Gastroesophageal sphincter (tissue), 4 donors: ENCODE measurements around the gene DHX38. TPM values are rescaled to one million over a fixed set of nuclear protein-coding genes. Genes with fewer than 3 reads are reported as not detected.

Experiments
- ATAC-seq: fragments of 150-250 bp; one replicate; pipeline ENCODE4 v1.9.1; 2016; ENCODE audit warnings: mild to moderate bottlenecking, moderate library complexity
- H3K27ac ChIP-seq, 4 donors: fragments of 200-600 bp; sonication (generic) in 3 of 4; 1 replicate in 3 of 4; 2 replicates in 1 of 4; pipeline ENCODE4 v1.5.1; 2016 to 2019
- H3K27me3 ChIP-seq: fragments of 200-600 bp; sonication (generic); one replicate; pipeline ENCODE4 v1.5.1; 2019
- H3K36me3 ChIP-seq, 2 donors: fragments of 200-600 bp; sonication (generic); one replicate each; pipeline ENCODE4 v1.5.1; 2019; ENCODE audit warnings: control low read depth in 1 of 2
- H3K4me1 ChIP-seq, 3 donors: fragments of 200-600 bp; sonication (generic); 1 replicate in 2 of 3; 2 replicates in 1 of 3; pipeline ENCODE4 v1.5.1; 2016 to 2019; ENCODE audit warnings: control low read depth in 2 of 3
- H3K4me3 ChIP-seq, 2 donors: fragments of 200-600 bp; sonication (generic); one replicate each; pipeline ENCODE4 v1.5.1; 2019; ENCODE audit warnings: mild to moderate bottlenecking in 1 of 2, moderate library complexity in 1 of 2
- H3K9me3 ChIP-seq, 3 donors: fragments of 200-600 bp; sonication (generic); one replicate each; pipeline ENCODE4 v1.5.1; 2017 to 2019; ENCODE audit warnings: control low read depth in 2 of 3
- EP300 ChIP-seq: sonication (generic); formaldehyde crosslinking; IDR thresholded peaks from one replicate; pipeline ENCODE4 v1.6.1; 2017; ENCODE audit warnings: antibody characterized with exemption, mild to moderate bottlenecking
- POLR2A ChIP-seq, 2 donors: fragments of 450-650 bp; IDR thresholded peaks; one replicate each; pipeline ENCODE4 v1.6.1; 2017; ENCODE audit warnings: antibody characterized with exemption in 2 of 2, mild to moderate bottlenecking in 2 of 2, moderate library complexity in 1 of 2
- POLR2AphosphoS5 ChIP-seq: sonication (generic); formaldehyde crosslinking; IDR thresholded peaks from one replicate; pipeline ENCODE4 v1.6.1; 2017; ENCODE audit warnings: antibody characterized with exemption
- WGBS, 2 donors: methylation state at CpG; one replicate each; pipeline ENCODE4 v1.1.5; 2018; ENCODE audit warnings: low coverage in 1 of 2; 5-methylcytosine and 5-hydroxymethylcytosine counted together
- total RNA-seq, 4 donors: library from RNA; depleted of rRNA; stranded (reverse); fragments of >200 nt; gene quantifications; one replicate each; pipeline ENCODE4 v1.1.0, GENCODE V29; 2016
- TF ChIP-seq, protein P1 (sequence below), 4 experiments: fragments of 200-600 bp in 2 of 4; fragments of 450-650 bp in 2 of 4; sonication (generic) in 1 of 4; IDR thresholded peaks; one replicate each; pipeline ENCODE4 v1.5.1; 2017 to 2019; ENCODE audit warnings: antibody characterized with exemption in 4 of 4, mild to moderate bottlenecking in 2 of 4, moderate library complexity in 2 of 4

DHX38 gene
- total RNA-seq, 4 donors from 2014 or later: 32.8 to 73.8 (median 54.4) TPM

DNA sequence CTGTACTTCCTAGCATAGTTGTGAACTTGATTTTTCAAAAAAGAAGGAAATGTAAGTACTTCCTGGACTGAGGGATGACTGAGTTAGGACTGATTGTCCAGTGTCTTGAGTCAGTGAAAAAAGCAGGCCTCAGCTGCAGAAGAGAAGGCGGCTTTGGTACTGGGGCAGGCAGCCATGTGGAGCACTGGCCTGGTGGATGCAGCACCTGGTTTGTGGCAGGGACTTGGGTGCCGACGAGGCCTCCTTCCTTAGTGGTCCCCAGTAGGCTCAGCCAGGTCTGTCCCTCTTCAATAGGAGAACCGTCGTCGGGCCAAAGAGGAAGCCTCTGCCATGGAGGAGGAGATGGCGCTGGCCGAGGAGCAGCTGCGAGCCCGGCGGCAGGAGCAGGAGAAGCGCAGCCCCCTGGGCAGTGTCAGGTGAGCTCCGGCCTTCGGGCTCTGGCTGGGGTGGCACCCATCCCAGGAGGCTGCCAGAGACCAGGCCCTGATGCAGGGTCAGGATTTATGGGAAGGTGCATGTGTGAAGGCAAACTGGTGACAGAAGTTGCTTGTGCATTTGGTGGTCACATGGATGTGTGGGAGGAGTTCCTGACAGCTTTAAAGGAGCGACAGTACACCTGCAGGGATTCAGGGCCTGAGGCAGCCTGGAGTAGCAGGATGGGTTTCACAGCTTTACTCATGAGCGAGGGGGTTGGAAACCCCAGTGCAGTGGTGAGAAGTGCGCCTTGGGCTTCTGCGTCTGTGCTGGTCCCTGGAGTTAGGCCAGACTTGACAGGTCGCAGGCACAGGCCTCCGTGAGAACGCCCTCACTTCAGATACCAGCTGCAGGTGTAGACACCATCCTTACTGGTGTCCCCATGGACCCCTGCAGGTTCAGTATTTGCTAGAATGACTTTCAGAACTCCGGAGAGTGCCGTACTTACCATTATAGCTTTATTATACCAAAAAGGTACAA is 17.3 kb downstream of the DHX38 start:
- H3K9me3 ChIP-seq: no peaks in the 10 kb centered on the region
- no peaks in the 10 kb centered on the region for H3K27me3 ChIP-seq
- no peaks in the 10 kb centered on the region for H3K4me1 ChIP-seq
- H3K36me3 ChIP-seq: peaks cover 0 to 79% of the 10 kb centered on the region in 2 donors
- no peak overlapping the region for H3K4me3 ChIP-seq
- no peak overlapping the region for H3K27ac ChIP-seq
- ATAC-seq: no peak
- 95% methylated on average over 5 to 9 of the region's 23 CpGs for WGBS, 2 donors
- no peak for TF ChIP-seq POLR2AphosphoS5
- no peak for TF ChIP-seq POLR2A (IDR thresholded peaks at IDR 0.05)
- TF ChIP-seq, protein P1, sequence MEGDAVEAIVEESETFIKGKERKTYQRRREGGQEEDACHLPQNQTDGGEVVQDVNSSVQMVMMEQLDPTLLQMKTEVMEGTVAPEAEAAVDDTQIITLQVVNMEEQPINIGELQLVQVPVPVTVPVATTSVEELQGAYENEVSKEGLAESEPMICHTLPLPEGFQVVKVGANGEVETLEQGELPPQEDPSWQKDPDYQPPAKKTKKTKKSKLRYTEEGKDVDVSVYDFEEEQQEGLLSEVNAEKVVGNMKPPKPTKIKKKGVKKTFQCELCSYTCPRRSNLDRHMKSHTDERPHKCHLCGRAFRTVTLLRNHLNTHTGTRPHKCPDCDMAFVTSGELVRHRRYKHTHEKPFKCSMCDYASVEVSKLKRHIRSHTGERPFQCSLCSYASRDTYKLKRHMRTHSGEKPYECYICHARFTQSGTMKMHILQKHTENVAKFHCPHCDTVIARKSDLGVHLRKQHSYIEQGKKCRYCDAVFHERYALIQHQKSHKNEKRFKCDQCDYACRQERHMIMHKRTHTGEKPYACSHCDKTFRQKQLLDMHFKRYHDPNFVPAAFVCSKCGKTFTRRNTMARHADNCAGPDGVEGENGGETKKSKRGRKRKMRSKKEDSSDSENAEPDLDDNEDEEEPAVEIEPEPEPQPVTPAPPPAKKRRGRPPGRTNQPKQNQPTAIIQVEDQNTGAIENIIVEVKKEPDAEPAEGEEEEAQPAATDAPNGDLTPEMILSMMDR (IDR thresholded peaks at IDR 0.05): no peak
- no peak for TF ChIP-seq EP300

DNA sequence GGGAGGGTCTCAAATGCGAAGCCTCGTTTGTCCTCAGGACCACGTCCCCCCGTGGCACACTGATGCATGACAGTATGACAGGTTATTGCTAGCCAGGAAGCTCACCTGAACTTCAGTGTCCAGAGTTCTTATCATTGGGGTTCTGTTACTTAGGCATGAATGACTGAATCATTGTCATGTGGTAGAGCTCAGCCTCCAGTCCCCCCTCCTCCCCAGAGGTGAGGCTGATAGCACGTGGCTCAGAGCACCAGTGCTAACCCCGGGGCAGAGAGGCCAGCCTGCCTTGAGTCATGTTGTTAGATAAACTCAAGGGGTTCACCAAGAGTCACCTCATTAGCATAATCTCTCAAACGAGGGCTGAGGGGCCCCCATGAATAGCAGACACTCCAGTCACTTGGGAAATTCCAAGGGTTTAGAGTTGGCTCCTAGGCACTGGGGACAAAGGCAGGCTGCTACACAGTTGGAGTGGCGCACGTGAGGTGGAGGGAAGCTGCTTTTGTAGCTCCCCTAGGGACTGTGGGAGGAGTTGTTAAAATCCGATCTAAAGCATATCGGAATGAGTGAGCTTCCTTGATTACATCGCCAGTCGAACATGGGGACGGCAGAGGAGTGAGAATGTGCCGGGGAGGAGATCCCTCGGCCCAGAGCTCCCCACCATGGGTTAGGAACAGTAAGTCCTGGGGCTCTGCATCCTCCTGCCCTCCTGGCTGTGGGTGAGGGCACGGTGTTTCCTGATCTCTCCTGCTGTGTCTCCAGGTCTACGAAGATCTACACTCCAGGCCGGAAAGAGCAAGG is 18.2 kb downstream of the DHX38 start:
- no peak for TF ChIP-seq EP300
- no peak for TF ChIP-seq POLR2AphosphoS5
- no peak for TF ChIP-seq POLR2A (IDR thresholded peaks at IDR 0.05)
- TF ChIP-seq, protein P1 (IDR thresholded peaks at IDR 0.05): no peak
- Histone ChIP-seq H3K4me1 (no peaks in the 10 kb centered on the region), H3K27ac (no peak overlapping the region), H3K9me3 (no peaks in the 10 kb centered on the region), H3K27me3 (no peaks in the 10 kb centered on the region), H3K4me3 (no peak overlapping the region), H3K36me3 (peaks cover 0 to 70% of the 10 kb centered on the region in 2 donors)
- no peak for ATAC-seq
- 76 to 82% methylated on average over 4 to 16 of the region's 19 CpGs for WGBS, 2 donors

DNA sequence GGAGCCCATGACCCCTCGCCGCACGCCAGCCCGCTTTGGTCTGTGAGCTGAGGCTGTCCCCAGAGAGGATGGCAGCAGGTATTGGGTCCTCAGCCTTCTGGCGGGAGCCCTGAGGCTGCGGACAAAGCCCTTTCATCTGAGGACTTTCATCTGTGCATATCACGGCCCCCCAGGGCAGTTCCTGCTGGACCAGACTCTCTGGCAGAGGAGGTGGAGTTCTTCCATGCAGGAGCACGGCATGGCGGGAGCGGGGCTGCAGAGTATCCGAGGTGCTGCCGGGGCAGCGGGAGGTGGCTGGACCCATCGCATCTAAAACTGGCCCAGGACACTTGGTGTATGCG is 18.8 kb downstream of the DHX38 start:
- H3K36me3 ChIP-seq: peaks cover 0 to 65% of the 10 kb centered on the region in 2 donors
- 100% methylated on average over 2 of the region's 15 CpGs; no CpG with 5 or more reads in 1 of the 2 donors for WGBS, 2 donors
- no peak for ATAC-seq
- H3K9me3 ChIP-seq: no peaks in the 10 kb centered on the region
- no peak for TF ChIP-seq POLR2A (IDR thresholded peaks at IDR 0.05)
- TF ChIP-seq EP300: no peak
- TF ChIP-seq, protein P1 (IDR thresholded peaks at IDR 0.05): no peak
- TF ChIP-seq POLR2AphosphoS5: no peak
- H3K4me3 ChIP-seq: no peak overlapping the region
- no peak overlapping the region for H3K27ac ChIP-seq
- H3K27me3 ChIP-seq: no peaks in the 10 kb centered on the region
- H3K4me1 ChIP-seq: no peaks in the 10 kb centered on the region

DNA sequence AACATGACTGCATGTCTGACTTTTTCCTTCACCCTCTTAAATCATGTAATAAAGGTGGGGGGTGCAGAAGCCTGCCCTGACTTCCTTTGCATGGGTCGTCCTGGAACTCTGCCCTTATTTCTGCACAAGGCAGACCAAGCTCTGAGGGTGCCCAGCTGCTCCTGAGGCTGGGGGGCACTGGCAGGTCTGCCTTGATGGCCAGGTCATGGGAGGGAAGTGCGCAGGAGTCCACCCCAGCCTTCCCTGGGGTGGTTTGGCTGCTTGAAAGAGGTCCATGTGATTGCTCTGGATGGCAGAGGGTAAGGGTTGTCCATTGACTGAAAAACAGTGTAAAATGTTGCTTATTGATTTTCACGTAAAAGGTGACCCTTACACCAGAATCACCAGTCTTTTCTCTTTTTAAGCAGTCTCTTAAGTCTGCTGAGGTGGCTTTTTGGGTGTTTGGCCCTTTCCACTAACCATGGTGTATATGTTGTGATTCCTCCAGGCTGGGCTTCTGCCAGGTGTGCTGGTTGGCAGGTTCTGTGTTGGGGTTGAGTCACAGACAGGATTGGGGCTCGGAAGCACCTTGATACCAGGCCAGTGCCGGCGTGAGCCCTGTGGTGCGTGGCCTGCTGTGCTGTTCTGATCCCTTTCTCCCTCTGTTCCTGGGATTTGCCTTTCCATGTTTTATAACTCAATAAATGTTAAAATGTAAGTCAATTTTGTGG is 19.4 kb downstream of the DHX38 start:
- Histone ChIP-seq H3K9me3 (no peaks in the 10 kb centered on the region), H3K27ac (no peak overlapping the region), H3K4me3 (no peak overlapping the region), H3K27me3 (no peaks in the 10 kb centered on the region), H3K36me3 (peaks cover 0 to 58% of the 10 kb centered on the region in 2 donors), H3K4me1 (no peaks in the 10 kb centered on the region)
- ATAC-seq: no peak
- TF ChIP-seq, protein P1 (IDR thresholded peaks at IDR 0.05): no peak
- no peak for TF ChIP-seq POLR2A (IDR thresholded peaks at IDR 0.05)
- no peak for TF ChIP-seq POLR2AphosphoS5
- 83% methylated on average over 6 of the region's 7 CpGs; no CpG with 5 or more reads in 1 of the 2 donors for WGBS, 2 donors
